ENCODE results near the gene GBA2. TPM values are rescaled to one million over a fixed set of nuclear protein-coding genes. Genes with fewer than 3 reads are reported as not detected.

GBA2 gene
- total and polyA plus RNA-seq, 11 donors, result 52.1 to 96.2 (median 65.5) TPM

DNA sequence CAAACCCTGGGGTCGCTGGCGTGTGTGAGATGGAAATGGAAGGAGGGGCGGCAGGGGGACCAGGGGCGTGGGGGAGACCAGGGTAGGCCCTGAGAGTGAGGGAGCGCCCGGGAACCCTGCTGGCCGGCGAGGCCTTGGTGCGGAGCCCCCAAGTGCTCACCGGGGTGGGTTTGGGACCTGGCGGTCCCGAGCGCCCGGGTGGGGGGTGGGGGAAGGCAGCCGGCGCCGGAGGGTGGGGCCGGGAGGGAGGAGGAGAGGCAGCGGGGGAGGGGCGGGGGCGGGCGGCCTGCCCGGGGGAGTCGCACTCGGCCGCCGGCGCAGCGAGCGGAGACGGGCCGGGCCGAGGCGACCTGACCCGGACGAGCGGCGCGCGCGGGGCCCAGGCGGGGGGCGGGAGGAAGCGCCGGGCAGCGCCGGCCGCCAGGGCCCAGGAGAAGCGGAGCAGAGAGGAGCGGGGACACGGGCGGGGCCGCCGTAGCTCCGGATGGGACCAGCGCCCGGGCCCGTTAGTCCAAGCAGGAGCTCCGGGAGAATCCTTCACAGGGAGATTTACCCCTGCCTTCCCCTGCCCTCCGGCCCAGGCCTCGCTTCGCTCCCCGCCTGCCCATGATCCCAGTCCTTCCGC lies 42.4 kb upstream of the GBA2 start, which contains the start of gene NPR2:
Gene NPR2 (plus strand): TSS at position 295 of the 625 bp plus-strand sequence. CDS start 818 bp downstream, outside the sequence.
- TF ChIP-seq, protein P1, sequence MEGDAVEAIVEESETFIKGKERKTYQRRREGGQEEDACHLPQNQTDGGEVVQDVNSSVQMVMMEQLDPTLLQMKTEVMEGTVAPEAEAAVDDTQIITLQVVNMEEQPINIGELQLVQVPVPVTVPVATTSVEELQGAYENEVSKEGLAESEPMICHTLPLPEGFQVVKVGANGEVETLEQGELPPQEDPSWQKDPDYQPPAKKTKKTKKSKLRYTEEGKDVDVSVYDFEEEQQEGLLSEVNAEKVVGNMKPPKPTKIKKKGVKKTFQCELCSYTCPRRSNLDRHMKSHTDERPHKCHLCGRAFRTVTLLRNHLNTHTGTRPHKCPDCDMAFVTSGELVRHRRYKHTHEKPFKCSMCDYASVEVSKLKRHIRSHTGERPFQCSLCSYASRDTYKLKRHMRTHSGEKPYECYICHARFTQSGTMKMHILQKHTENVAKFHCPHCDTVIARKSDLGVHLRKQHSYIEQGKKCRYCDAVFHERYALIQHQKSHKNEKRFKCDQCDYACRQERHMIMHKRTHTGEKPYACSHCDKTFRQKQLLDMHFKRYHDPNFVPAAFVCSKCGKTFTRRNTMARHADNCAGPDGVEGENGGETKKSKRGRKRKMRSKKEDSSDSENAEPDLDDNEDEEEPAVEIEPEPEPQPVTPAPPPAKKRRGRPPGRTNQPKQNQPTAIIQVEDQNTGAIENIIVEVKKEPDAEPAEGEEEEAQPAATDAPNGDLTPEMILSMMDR (IDR thresholded peaks at IDR 0.05), result peak in 1 of 12 donors; percentile 9
- TF ChIP-seq POLR2A (IDR thresholded peaks at IDR 0.05), result peak in 1 of 2 donors; percentile 30
- intact Hi-C loops (cut with DNase I), result loop anchor here (1.0 to 10.0 kb wide), 7 partner anchors 21 to 233 kb away; partner anchors contain the start of genes HINT2 (in 3 of the 10), FAM221B (in 1 of the 10), SPAG8 (in 1 of the 10) and TMEM8B (in 1 of the 10)
- Histone ChIP-seq H3K9me3 (no peaks in the 10 kb centered on the region), H3K27me3 (peaks cover 0 to 7% (median 0%) of the 10 kb centered on the region in 9 donors), H3K4me1 (peaks cover 0 to 46% (median 30%) of the 10 kb centered on the region in 12 donors), H3K27ac (peak within 1 kb of the TSS; percentile 27 to 88 (median 82)), H3K36me3 (peaks cover 0 to 4% (median 0%) of the 10 kb centered on the region in 9 donors), H3K4me3 (peak within 1 kb of the TSS; percentile 45 to 96 (median 68))
- DNase-seq (peak; percentile 52 to 69 (median 62)), ATAC-seq (peak in 3 of 4 donors; percentile 45 to 78 (median 75))
- 2 to 15% (median 7%) methylated on average over 13 to 64 of the region's 64 CpGs for WGBS, 4 donors

DNA sequence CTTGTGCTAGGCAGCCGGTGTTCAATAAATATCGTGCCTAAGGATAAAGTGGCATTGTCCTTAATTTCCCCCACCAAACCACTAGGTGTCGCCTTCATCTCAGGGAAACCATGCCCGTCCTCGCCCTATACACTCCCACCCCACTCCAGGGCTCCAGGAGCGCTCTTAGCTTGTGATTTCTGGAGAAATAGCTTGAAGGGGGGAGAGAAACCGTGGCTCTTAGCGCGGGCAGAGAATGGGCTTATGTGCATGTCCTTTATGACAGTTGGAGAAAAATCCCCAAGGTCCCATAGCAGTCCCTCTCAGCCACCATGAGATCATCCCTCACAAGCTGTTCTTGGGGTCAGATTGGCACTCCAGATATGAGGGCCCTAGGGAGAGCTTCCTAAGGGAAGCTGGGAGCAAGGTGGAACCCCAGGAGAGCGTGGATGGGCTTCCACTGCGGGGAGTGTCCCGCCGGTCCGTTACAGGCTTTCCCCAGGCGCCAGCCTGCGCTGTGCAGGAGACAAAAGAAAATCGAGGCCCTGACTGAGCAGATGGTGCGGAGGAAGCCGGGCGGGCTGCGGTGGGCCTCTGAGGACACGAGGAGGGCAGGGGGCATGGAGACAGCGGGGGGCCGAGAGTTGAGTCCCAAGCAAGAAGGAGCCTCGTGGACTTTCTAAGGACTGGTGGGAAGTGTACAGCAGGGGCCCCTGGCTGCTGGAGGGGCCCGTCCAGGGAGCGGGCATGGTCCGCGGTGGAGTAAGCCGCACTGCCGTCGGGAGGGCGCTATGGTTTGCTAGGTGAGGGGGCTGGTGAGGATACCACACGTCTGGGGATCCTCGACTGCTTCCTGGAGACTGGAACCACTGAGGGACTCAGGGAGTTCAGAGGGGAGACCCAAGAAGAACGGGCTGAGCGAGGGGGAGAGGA lies 41.6 kb upstream of the GBA2 start:
- peak overlapping the region; percentile 27 to 88 (median 82) for H3K27ac ChIP-seq
- peak overlapping the region in 11 of 12 donors; percentile 63 to 96 (median 68) for H3K4me3 ChIP-seq
- DNase-seq (peak; percentile 68 to 82 (median 75)), ATAC-seq (peak; percentile 81 to 92 (median 88))
- 27 to 45% (median 35%) methylated on average over 37 of the region's 37 CpGs for WGBS, 4 donors
- H3K9me3 ChIP-seq, result no peaks in the 10 kb centered on the region
- H3K4me1 ChIP-seq, result peaks cover 0 to 46% (median 30%) of the 10 kb centered on the region in 12 donors
- intact Hi-C loops (cut with DNase I), result loop anchor here (1.0 to 10.0 kb wide), 9 partner anchors 22 to 234 kb away; partner anchors contain the start of genes HINT2 (in 3 of the 10), FAM221B (in 1 of the 10), SPAG8 (in 1 of the 10) and TMEM8B (in 1 of the 10)
- H3K36me3 ChIP-seq, result peaks cover 0 to 4% (median 0%) of the 10 kb centered on the region in 9 donors
- H3K27me3 ChIP-seq, result peaks cover 0 to 7% (median 0%) of the 10 kb centered on the region in 9 donors
- TF ChIP-seq, protein P1 (IDR thresholded peaks at IDR 0.05), result peak; percentile 75 to 92 (median 84)
- no peak for TF ChIP-seq POLR2A (IDR thresholded peaks at IDR 0.05)

DNA sequence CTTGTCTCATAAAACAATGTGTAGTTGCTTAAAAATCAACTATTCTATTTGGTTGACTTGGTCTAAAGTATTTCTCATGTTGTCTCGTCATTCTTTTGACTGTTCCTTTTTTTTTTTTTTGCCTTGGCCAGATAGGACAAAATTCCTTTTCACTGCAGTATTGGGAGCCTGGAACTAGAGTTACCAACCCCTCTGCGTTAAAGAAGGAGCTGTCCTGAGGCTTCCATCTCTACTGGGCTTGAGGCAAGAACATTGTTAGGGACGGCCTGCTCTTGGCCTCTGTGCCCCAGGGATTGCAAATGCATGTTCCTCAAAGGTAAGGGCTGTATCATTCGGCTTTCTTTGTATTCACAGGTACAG lies 41.0 kb upstream of the GBA2 start:
- no peak overlapping the region for H3K4me3 ChIP-seq
- no peaks in the 10 kb centered on the region for H3K9me3 ChIP-seq
- peaks cover 0 to 7% (median 0%) of the 10 kb centered on the region in 9 donors for H3K27me3 ChIP-seq
- intact Hi-C loops (cut with DNase I), result loop anchor here (1.0 to 10.0 kb wide), 8 partner anchors 25 to 235 kb away; partner anchors contain the start of genes HINT2 (in 3 of the 10), FAM221B (in 1 of the 10) and TMEM8B (in 1 of the 10)
- TF ChIP-seq, protein P1 (IDR thresholded peaks at IDR 0.05), result no peak
- no peak for TF ChIP-seq POLR2A (IDR thresholded peaks at IDR 0.05)
- peaks cover 0 to 43% (median 29%) of the 10 kb centered on the region in 12 donors for H3K4me1 ChIP-seq
- H3K36me3 ChIP-seq, result peaks cover 0 to 4% (median 0%) of the 10 kb centered on the region in 9 donors
- WGBS, 4 donors, result 26 to 35% (median 30%) methylated on average over 4 of the region's 4 CpGs
- ATAC-seq, result no peak
- peak overlapping the region in 1 of 12 donors; percentile 84 for H3K27ac ChIP-seq
- no peak for DNase-seq

All from heart left ventricle (tissue), 16 donors.